K562 (cell line): Measurements from ENCODE around the gene MORF4L1. TPM values are rescaled to one million over a fixed set of nuclear protein-coding genes. Genes with fewer than 3 reads are reported as not detected.

Experiments used
- AFF4 ChIP-seq: sonication (generic); formaldehyde crosslinking; IDR thresholded peaks from 2 replicates; pipeline ENCODE4 v1.8.0; 2023; ENCODE audit warnings: mild to moderate bottlenecking, missing genetic modification reagents
- BRD9 ChIP-seq: fragments of 450-650 bp; IDR thresholded peaks from 2 replicates; pipeline ENCODE4 v1.6.1; 2018; ENCODE audit warnings: low read depth; ENCODE audit not compliant: partially characterized antibody
- EP300 ChIP-seq: IDR thresholded peaks from 2 replicates; pipeline ENCODE4 v1.6.1; 2012; ENCODE audit warnings: low read length, improper control_type of control experiment
- ETS1 ChIP-seq: conservative IDR thresholded peaks from 2 replicates; pipeline ENCODE4 v1.6.1; 2011; ENCODE audit warnings: low read depth, mild to moderate bottlenecking, low read length; ENCODE audit not compliant: control insufficient read depth
- ETV1 ChIP-seq: fragments of 450-650 bp; conservative IDR thresholded peaks from 2 replicates; pipeline ENCODE4 v1.6.1; 2016; ENCODE audit warnings: missing genetic modification characterization, control low read depth, low read depth, missing compliant biosample characterization
- GATA2 ChIP-seq: sonication (generic); formaldehyde crosslinking; IDR thresholded peaks from 2 replicates; pipeline ENCODE4 v1.4.0; 2020; ENCODE audit warnings: mild to moderate bottlenecking, missing genetic modification reagents
- ILK ChIP-seq: fragments of 450-650 bp; IDR thresholded peaks from 2 replicates; pipeline ENCODE4 v1.6.1; 2016; ENCODE audit warnings: missing genetic modification characterization, low read depth, mild to moderate bottlenecking, missing compliant biosample characterization, moderate library complexity, borderline replicate concordance
- KLF13 ChIP-seq: fragments of 450-650 bp; IDR thresholded peaks from 2 replicates; pipeline ENCODE4 v1.6.1; 2016; ENCODE audit warnings: missing genetic modification characterization, low read depth, mild to moderate bottlenecking, missing compliant biosample characterization, moderate library complexity, borderline replicate concordance
- MCM3 ChIP-seq: fragments of 450-650 bp; IDR thresholded peaks from 2 replicates; pipeline ENCODE4 v1.6.1; 2016
- NFYB ChIP-seq: IDR thresholded peaks from 2 replicates; pipeline ENCODE4 v1.6.1; 2011; ENCODE audit warnings: mild to moderate bottlenecking, moderate library complexity; ENCODE audit not compliant: insufficient read length; ENCODE audit errors: extremely low read depth
- POLR3G ChIP-seq: IDR thresholded peaks from 2 replicates; pipeline ENCODE4 v1.6.1; 2011; ENCODE audit not compliant: insufficient read length, insufficient replicate concordance; ENCODE audit errors: extremely low read depth
- TAF15 ChIP-seq: fragments of 200-400 bp; formaldehyde crosslinking; IDR thresholded peaks from 2 replicates; pipeline ENCODE4 v1.6.1; 2017; ENCODE audit warnings: mild to moderate bottlenecking, low read depth, low read length, moderate library complexity
- ZC3H8 ChIP-seq: fragments of 450-650 bp; IDR thresholded peaks from 2 replicates; pipeline ENCODE4 v1.6.1; 2017
- ZHX1 ChIP-seq: fragments of 150-350 bp; conservative IDR thresholded peaks from 2 replicates; pipeline ENCODE4 v1.6.1; 2014; ENCODE audit warnings: low read length
- ZNF274 ChIP-seq: IDR thresholded peaks from 2 replicates; pipeline ENCODE4 v1.6.1; 2011; ENCODE audit warnings: low read depth, mild to moderate bottlenecking, low read length, moderate library complexity, borderline replicate concordance
- ZNF398 ChIP-seq: fragments of 250-450 bp; sonication (Bioruptor Pico); IDR thresholded peaks from 2 replicates; pipeline ENCODE4 v1.8.0; 2021; ENCODE audit warnings: moderate library complexity, mild to moderate bottlenecking, inconsistent platforms
- polyA plus RNA-seq, 8 experiments: library from polyadenylated mRNA; depleted of rRNA in 4 of 8; stranded (reverse) in 5 of 8; unstranded in 3 of 8; fragments of >200 nt; fragmentation: Nextera tagmentation in 2 of 8; fragmentation: Illumina TruSeq in 1 of 8; extraction: Ambion mirVana in 2 of 8; extraction: Trizol in 1 of 8; gene quantifications; 2 replicates each; pipeline versions ENCODE4 v1.2.1 to v1.2.3, GENCODE V29; 2011 to 2014; ENCODE audit warnings: inconsistent platforms in 1 of 8, missing spikeins in 1 of 8
- total RNA-seq, 7 experiments: library from RNA; depleted of rRNA in 6 of 7; stranded (reverse); fragments of >200 nt in 6 of 7; fragmentation: Illumina TruSeq in 2 of 7; extraction: Trizol in 2 of 7; gene quantifications; 2 replicates each; pipeline versions ENCODE4 v1.2.1 to v1.2.3, GENCODE V29; 2011 to 2021; ENCODE audit warnings: low replicate concordance in 1 of 7

MORF4L1 gene
- total and polyA plus RNA-seq, 9 of the 15 experiments (the other 6 are each of a cell fraction or from before 2014, with no cell fraction given) = 127 to 615 (median 281) TPM

GRCh38 chr15:78859971-78860719 lies 12.5 kb upstream of the MORF4L1 start (continued):
- TF ChIP-seq GATA2 (CRISPR knock-in tag) (no peak), ILK (no peak), BRD9 (peak; percentile 98), AFF4 (no peak), EP300 (peak; percentile 58; the same call in 1 of the 2 replicates), ZHX1 (no peak), NFYB (no peak), ZNF274 (0 out of 2 replicates have a peak, but pooled peaks have one; percentile 34), ETS1 (peak; percentile 67; the same call in 1 of the 2 replicates), MCM3 (no peak), POLR3G (peak; percentile 55), KLF13 (tag) (no peak), ZC3H8 (no peak), ZNF398 (CRISPR knock-in tag) (no peak), TAF15 (no peak), ETV1 (no peak)
